Effector CD4-positive, alpha-beta T cell (primary cell): ENCODE data around the gene STX4.

Experiments
- DNase-seq: peaks from one replicate; pipeline ENCODE4 v3.0.0-alpha.2; 2020

Gene STX4

GRCh38 chr16:31022544-31023251, 10.7 kb upstream of the STX4 start:
- no peak for DNase-seq

GRCh38 chr16:31023252-31023602, 10.1 kb upstream of the STX4 start:
- DNase-seq: no peak

- DNase-seq: no peak
Measured at GRCh38 chr16:31023627-31024226, 9.6 kb upstream of the STX4 start.

GRCh38 chr16:31025339-31025738, 8.0 kb upstream of the STX4 start:
- DNase-seq: no peak

- no peak for DNase-seq
Measured at GRCh38 chr16:31029272-31029671, 4.1 kb upstream of the STX4 start.

GRCh38 chr16:31031276-31031675, 2.1 kb upstream of the STX4 start:
- no peak for DNase-seq

GRCh38 chr16:31033709-31034492, 543 bp downstream of the STX4 start:
- peak; percentile 81 for DNase-seq

- no peak for DNase-seq
Measured at GRCh38 chr16:31036691-31037090, 3.3 kb downstream of the STX4 start.

GRCh38 chr16:31038993-31039392, 5.6 kb downstream of the STX4 start:
- DNase-seq: no peak

- DNase-seq: no peak
Measured at GRCh38 chr16:31042866-31043265, 9.5 kb downstream of the STX4 start.

- DNase-seq: no peak
Measured at GRCh38 chr16:31043352-31043751, 10.0 kb downstream of the STX4 start.

- DNase-seq: no peak
Measured at GRCh38 chr16:31043898-31044481, 10.6 kb downstream of the STX4 start.

GRCh38 chr16:31050280-31051030, 17.1 kb downstream of the STX4 start:
- DNase-seq: no peak

GRCh38 chr16:31052114-31052513, 18.8 kb downstream of the STX4 start:
- DNase-seq: no peak

- DNase-seq: no peak
Measured at GRCh38 chr16:31055613-31056012, 22.3 kb downstream of the STX4 start.

GRCh38 chr16:31061126-31061812, 27.9 kb downstream of the STX4 start:
- no peak for DNase-seq

GRCh38 chr16:31061813-31062440, 28.6 kb downstream of the STX4 start:
- no peak for DNase-seq

GRCh38 chr16:31063495-31063842, 30.1 kb downstream of the STX4 start:
- DNase-seq: no peak

GRCh38 chr16:31063843-31064611, 30.7 kb downstream of the STX4 start:
- DNase-seq: no peak

GRCh38 chr16:31064882-31065461, 31.6 kb downstream of the STX4 start:
- DNase-seq: no peak

GRCh38 chr16:31067342-31067741, 34.0 kb downstream of the STX4 start:
- DNase-seq: no peak
